HEK293T (cell line): Measurements from ENCODE around the gene GTF2IRD2.
"Not testable (repeated sequence)": the region's sequence is repeated elsewhere in the genome, so short reads cannot be mapped to it uniquely, and the experiment has no call there.

Source experiments
- ARNT ChIP-seq: fragments of 450-650 bp; IDR thresholded peaks from 2 replicates; pipeline ENCODE4 v1.6.1; 2017; ENCODE audit warnings: mild to moderate bottlenecking
- BHLHE40 ChIP-seq: fragments of 450-650 bp; IDR thresholded peaks from 2 replicates; pipeline ENCODE4 v1.6.1; 2016; ENCODE audit warnings: mild to moderate bottlenecking, moderate library complexity, borderline replicate concordance
- ELF4 ChIP-seq: fragments of 450-650 bp; IDR thresholded peaks from 2 replicates; pipeline ENCODE4 v1.6.1; 2017; ENCODE audit warnings: antibody characterized with exemption
- FOXA1 ChIP-seq: fragments of 450-650 bp; IDR thresholded peaks from 2 replicates; pipeline ENCODE4 v1.6.1; 2016; ENCODE audit warnings: mild to moderate bottlenecking
- FOXK2 ChIP-seq: fragments of 450-650 bp; IDR thresholded peaks from 2 replicates; pipeline ENCODE4 v1.6.1; 2016; ENCODE audit warnings: mild to moderate bottlenecking
- FOXM1 ChIP-seq: fragments of 450-650 bp; IDR thresholded peaks from 2 replicates; pipeline ENCODE4 v1.6.1; 2017; ENCODE audit warnings: mild to moderate bottlenecking, borderline replicate concordance
- HDGF ChIP-seq: fragments of 450-650 bp; IDR thresholded peaks from 2 replicates; pipeline ENCODE4 v1.6.1; 2017; ENCODE audit warnings: antibody characterized with exemption, borderline replicate concordance
- L3MBTL2 ChIP-seq: fragments of 450-650 bp; conservative IDR thresholded peaks from 2 replicates; pipeline ENCODE4 v1.6.1; 2016; ENCODE audit warnings: mild to moderate bottlenecking
- LEF1 ChIP-seq: fragments of 450-650 bp; IDR thresholded peaks from 2 replicates; pipeline ENCODE4 v1.6.1; 2017; ENCODE audit warnings: mild to moderate bottlenecking, borderline replicate concordance
- NFRKB ChIP-seq: fragments of 450-650 bp; IDR thresholded peaks from 2 replicates; pipeline ENCODE4 v1.6.1; 2016; ENCODE audit warnings: mild to moderate bottlenecking, moderate library complexity
- SP1 ChIP-seq: fragments of 450-650 bp; IDR thresholded peaks from 2 replicates; pipeline ENCODE4 v1.6.1; 2017
- SUZ12 ChIP-seq: fragments of 450-650 bp; IDR thresholded peaks from 2 replicates; pipeline ENCODE4 v1.6.1; 2016; ENCODE audit warnings: mild to moderate bottlenecking
- ZNF384 ChIP-seq: fragments of 450-650 bp; IDR thresholded peaks from 2 replicates; pipeline ENCODE4 v1.6.1; 2016
- TF ChIP-seq, protein P1 (sequence below): fragments of 450-650 bp; IDR thresholded peaks from 2 replicates; pipeline ENCODE4 v1.6.1; 2016

DNA sequence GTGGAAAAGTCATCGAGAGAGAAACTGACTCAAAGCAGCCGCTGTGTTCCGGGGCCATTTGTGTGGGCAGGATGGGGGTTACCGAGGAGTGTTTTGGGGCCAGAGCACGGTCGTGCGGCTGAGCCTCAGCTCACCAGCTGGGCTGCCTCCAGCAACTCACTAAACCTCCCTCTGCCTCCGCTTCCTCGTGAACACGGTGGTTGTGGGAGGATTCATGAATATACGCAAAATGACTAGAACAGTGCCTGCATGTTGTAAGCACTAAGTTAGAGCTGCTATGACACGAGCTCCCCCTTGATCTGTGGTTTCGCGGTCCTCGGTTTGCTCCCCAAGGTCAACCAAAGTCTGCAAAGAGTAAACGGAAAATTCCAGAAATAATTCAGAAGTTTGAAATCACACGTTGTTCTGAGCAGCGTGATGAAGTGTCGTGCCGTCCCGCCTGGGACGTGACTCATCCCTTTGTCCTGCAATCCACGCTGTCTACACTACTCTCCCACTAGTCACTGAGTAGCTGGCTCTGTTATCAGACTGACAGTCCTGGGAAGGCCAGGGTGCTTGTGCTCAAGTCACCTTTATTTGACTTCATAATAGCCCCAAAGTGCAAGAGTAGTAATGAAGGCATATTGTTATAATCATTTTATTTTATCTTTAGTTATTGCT lies 31.1 kb downstream of the GTF2IRD2 start:
- not testable (repeated sequence) for TF ChIP-seq BHLHE40, ZNF384, SUZ12, FOXK2, NFRKB, FOXM1, LEF1, SP1, L3MBTL2, ELF4, HDGF, ARNT, FOXA1
- TF ChIP-seq, protein P1, sequence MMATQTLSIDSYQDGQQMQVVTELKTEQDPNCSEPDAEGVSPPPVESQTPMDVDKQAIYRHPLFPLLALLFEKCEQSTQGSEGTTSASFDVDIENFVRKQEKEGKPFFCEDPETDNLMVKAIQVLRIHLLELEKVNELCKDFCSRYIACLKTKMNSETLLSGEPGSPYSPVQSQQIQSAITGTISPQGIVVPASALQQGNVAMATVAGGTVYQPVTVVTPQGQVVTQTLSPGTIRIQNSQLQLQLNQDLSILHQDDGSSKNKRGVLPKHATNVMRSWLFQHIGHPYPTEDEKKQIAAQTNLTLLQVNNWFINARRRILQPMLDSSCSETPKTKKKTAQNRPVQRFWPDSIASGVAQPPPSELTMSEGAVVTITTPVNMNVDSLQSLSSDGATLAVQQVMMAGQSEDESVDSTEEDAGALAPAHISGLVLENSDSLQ = not testable (repeated sequence)
